Mucosa of rectum (tissue), 2 donors: ENCODE measurements around the gene NOTCH3.

ENCODE experiments used
- H3K27ac ChIP-seq, 2 donors: one replicate each; pipeline ENCODE4 v1.7.0; 2013; ENCODE audit warnings: inconsistent platforms in 2 of 2, low read depth in 2 of 2, low read length in 2 of 2
- H3K27me3 ChIP-seq, 2 donors: one replicate each; pipeline ENCODE4 v1.7.0; 2013; ENCODE audit warnings: low read length in 2 of 2; ENCODE audit not compliant: control insufficient read depth in 2 of 2, insufficient read depth in 2 of 2
- H3K36me3 ChIP-seq, 2 donors: one replicate each; pipeline ENCODE4 v1.7.0; 2013; ENCODE audit warnings: low read length in 2 of 2; ENCODE audit not compliant: control insufficient read depth in 2 of 2, insufficient read depth in 2 of 2
- H3K4me1 ChIP-seq, 2 donors: one replicate each; pipeline ENCODE4 v1.7.0; 2013; ENCODE audit warnings: low read length in 2 of 2, mild to moderate bottlenecking in 1 of 2; ENCODE audit not compliant: control insufficient read depth in 2 of 2, insufficient read depth in 2 of 2
- H3K4me3 ChIP-seq, 2 donors: one replicate each; pipeline ENCODE4 v1.7.0; 2013; ENCODE audit warnings: low read length in 2 of 2
- H3K9ac ChIP-seq, 2 donors: one replicate each; pipeline ENCODE4 v1.7.0; 2013; ENCODE audit warnings: low read length in 2 of 2, low read depth in 1 of 2, mild to moderate bottlenecking in 1 of 2
- H3K9me3 ChIP-seq, 2 donors: one replicate each; pipeline ENCODE4 v1.7.0; 2013; ENCODE audit warnings: low read length in 2 of 2; ENCODE audit not compliant: control insufficient read depth in 2 of 2
- donor health status: healthy.
- donor health status: Normal muscosa, but diverticular disease.

Gene NOTCH3

DNA sequence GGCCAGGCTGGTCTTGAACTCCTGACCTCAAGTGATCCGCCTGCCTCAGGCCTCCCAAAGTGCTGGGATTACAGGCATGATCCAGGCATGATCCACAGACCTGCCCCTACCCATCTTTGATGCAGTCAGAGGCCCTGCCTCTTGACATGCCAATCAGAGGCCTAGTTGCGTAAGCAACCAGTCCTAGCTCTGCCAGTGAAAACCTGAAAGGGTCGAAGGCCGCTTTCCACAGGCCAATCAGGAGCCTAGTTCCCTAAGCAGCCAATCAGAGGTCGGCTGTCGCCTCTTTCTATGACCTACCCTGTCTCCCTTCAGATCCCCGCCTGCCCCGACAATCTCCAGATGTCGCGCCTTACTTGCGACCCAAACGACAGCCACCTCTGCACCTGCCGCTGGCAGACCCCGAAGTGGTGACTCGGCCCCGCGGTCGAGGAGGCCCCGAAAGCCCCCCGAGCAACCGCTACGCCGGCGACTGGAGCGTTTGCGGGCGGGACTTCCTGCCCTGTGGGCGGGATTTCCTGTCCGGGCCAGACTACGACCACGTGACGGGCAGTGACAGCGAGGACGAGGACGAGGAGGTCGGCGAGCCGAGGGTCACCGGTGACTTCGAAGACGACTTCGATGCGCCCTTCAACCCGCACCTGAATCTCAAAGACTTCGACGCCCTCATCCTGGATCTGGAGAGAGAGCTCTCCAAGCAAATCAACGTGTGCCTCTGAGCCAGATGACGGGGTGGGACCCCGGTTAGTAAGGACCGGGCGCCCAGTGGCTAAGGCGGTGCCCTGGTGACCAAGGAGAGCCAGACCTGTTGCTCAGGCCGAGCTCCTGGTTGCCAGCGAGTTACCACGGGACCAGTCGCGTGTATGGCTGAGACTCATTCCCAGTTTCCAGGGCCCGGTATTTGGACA, 87.3 kb downstream of the NOTCH3 start:
- H3K9ac ChIP-seq: no peak overlapping the region
- no peaks in the 10 kb centered on the region for H3K9me3 ChIP-seq
- peaks cover 0 to 3% of the 10 kb centered on the region in 2 donors for H3K27me3 ChIP-seq
- no peak overlapping the region for H3K4me3 ChIP-seq
- H3K36me3 ChIP-seq: peaks cover 36 to 44% of the 10 kb centered on the region in 2 donors
- no peak overlapping the region for H3K27ac ChIP-seq
- no peaks in the 10 kb centered on the region for H3K4me1 ChIP-seq

DNA sequence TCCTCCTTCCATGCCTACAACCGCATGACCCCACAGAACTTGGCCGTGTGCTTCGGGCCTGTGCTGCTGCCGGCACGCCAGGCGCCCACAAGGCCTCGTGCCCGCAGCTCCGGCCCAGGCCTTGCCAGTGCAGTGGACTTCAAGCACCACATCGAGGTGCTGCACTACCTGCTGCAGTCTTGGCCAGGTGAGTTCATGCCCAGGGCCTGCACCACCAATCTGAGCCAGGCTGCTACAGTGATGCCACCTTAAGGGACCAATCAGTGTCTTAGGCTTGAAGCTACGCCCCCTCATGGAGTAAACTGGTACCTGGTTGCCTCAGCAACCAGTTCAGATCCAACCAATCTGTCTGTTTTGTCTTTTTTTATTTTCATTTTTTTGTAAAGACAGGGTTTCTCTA, 88.4 kb downstream of the NOTCH3 start:
- H3K4me1 ChIP-seq: no peaks in the 10 kb centered on the region
- H3K4me3 ChIP-seq: no peak overlapping the region
- no peak overlapping the region for H3K9ac ChIP-seq
- H3K9me3 ChIP-seq: no peaks in the 10 kb centered on the region
- H3K36me3 ChIP-seq: peaks cover 25 to 33% of the 10 kb centered on the region in 2 donors
- peaks cover 3 to 6% of the 10 kb centered on the region in 2 donors for H3K27me3 ChIP-seq
- H3K27ac ChIP-seq: no peak overlapping the region

GRCh38 chr19:15111758-15112157, 89.0 kb downstream of the NOTCH3 start:
- Histone ChIP-seq H3K27ac (no peak overlapping the region), H3K36me3 (peaks cover 19 to 27% of the 10 kb centered on the region in 2 donors), H3K9me3 (no peaks in the 10 kb centered on the region), H3K4me1 (no peaks in the 10 kb centered on the region), H3K27me3 (peaks cover 3 to 6% of the 10 kb centered on the region in 2 donors), H3K4me3 (no peak overlapping the region), H3K9ac (no peak overlapping the region)

GRCh38 chr19:15110418-15110815, 90.4 kb downstream of the NOTCH3 start:
- Histone ChIP-seq H3K27ac (no peak overlapping the region), H3K27me3 (peaks cover 3 to 6% of the 10 kb centered on the region in 2 donors), H3K36me3 (peaks cover 8 to 15% of the 10 kb centered on the region in 2 donors), H3K4me3 (no peak overlapping the region), H3K9ac (no peak overlapping the region), H3K9me3 (no peaks in the 10 kb centered on the region), H3K4me1 (no peaks in the 10 kb centered on the region)

GRCh38 chr19:15109768-15110417, 90.9 kb downstream of the NOTCH3 start:
- H3K4me3 ChIP-seq: no peak overlapping the region
- no peaks in the 10 kb centered on the region for H3K4me1 ChIP-seq
- no peak overlapping the region for H3K27ac ChIP-seq
- no peaks in the 10 kb centered on the region for H3K9me3 ChIP-seq
- H3K27me3 ChIP-seq: peaks cover 3 to 6% of the 10 kb centered on the region in 2 donors
- no peak overlapping the region for H3K9ac ChIP-seq
- H3K36me3 ChIP-seq: peaks cover 2 to 13% of the 10 kb centered on the region in 2 donors
